ENCODE results near the gene MED16.
"Not testable (repeated sequence)": the region's sequence is repeated elsewhere in the genome, so short reads cannot be mapped to it uniquely, and the experiment has no call there.

MED16 gene

GRCh38 chr19:858868-859843, 33.8 kb downstream of the MED16 start, which contains the start of gene CFD:
Gene CFD (plus strand): TSS chr19:859664. CDS start chr19:859690, 26 bp downstream.
- FAIRE-seq = no peak

GRCh38 chr19:858284-858683, 34.7 kb downstream of the MED16 start:
- FAIRE-seq = no peak
- DNase-seq (ENCODE audit: insufficient read length, low spot score) = no peak

More at GRCh38 chr19:858868-859843, 33.8 kb downstream of the MED16 start, which contains the start of gene CFD:
- no peak for DNase-seq (ENCODE audit: insufficient read length, low spot score)

- no peak for FAIRE-seq
- no peak for DNase-seq (ENCODE audit: insufficient read length, low spot score)
Measured at GRCh38 chr19:855566-856120, 37.3 kb downstream of the MED16 start.

- no peak for FAIRE-seq
- DNase-seq (ENCODE audit: insufficient read length, low spot score) = no peak
Measured at GRCh38 chr19:855142-855541, 37.8 kb downstream of the MED16 start.

- DNase-seq (ENCODE audit: insufficient read length, low spot score) (no peak), FAIRE-seq (no peak)
Measured at GRCh38 chr19:854549-854948, 38.4 kb downstream of the MED16 start.

GRCh38 chr19:853614-854220, 39.3 kb downstream of the MED16 start:
- not testable (repeated sequence) for FAIRE-seq

GRCh38 chr19:853014-853585, 39.9 kb downstream of the MED16 start:
- no peak for FAIRE-seq

More at GRCh38 chr19:853614-854220, 39.3 kb downstream of the MED16 start:
- DNase-seq (ENCODE audit: insufficient read length, low spot score) = not testable (repeated sequence)

GRCh38 chr19:852136-853013, 40.6 kb downstream of the MED16 start, which contains the start of gene ELANE:
Gene ELANE (plus strand): TSS chr19:852303. CDS start chr19:852329, 26 bp downstream.
- DNase-seq (ENCODE audit: insufficient read length, low spot score) = no peak
- no peak for FAIRE-seq

More at GRCh38 chr19:853014-853585, 39.9 kb downstream of the MED16 start:
- DNase-seq (ENCODE audit: insufficient read length, low spot score) = no peak

- no peak for DNase-seq (ENCODE audit: insufficient read length, low spot score)
- no peak for FAIRE-seq
Measured at GRCh38 chr19:850979-851335, 42.0 kb downstream of the MED16 start.

- FAIRE-seq = no peak
Measured at GRCh38 chr19:850221-850978, 42.6 kb downstream of the MED16 start.

GRCh38 chr19:849195-849594, 43.8 kb downstream of the MED16 start:
- DNase-seq (ENCODE audit: insufficient read length, low spot score); FAIRE-seq: not testable (repeated sequence)

More at GRCh38 chr19:850221-850978, 42.6 kb downstream of the MED16 start:
- no peak for DNase-seq (ENCODE audit: insufficient read length, low spot score)

GRCh38 chr19:848386-848921, 44.5 kb downstream of the MED16 start:
- FAIRE-seq = no peak

GRCh38 chr19:845707-846521, 47.1 kb downstream of the MED16 start:
- DNase-seq (ENCODE audit: insufficient read length, low spot score) (no peak), FAIRE-seq (no peak)

More at GRCh38 chr19:848386-848921, 44.5 kb downstream of the MED16 start:
- no peak for DNase-seq (ENCODE audit: insufficient read length, low spot score)

- no peak for DNase-seq (ENCODE audit: insufficient read length, low spot score)
- no peak for FAIRE-seq
Measured at GRCh38 chr19:844546-844971, 48.4 kb downstream of the MED16 start.

GRCh38 chr19:843836-844545, 49.0 kb downstream of the MED16 start:
- no peak for DNase-seq (ENCODE audit: insufficient read length, low spot score)
- FAIRE-seq = no peak

- FAIRE-seq (no peak), DNase-seq (ENCODE audit: insufficient read length, low spot score) (no peak)
Measured at GRCh38 chr19:843180-843835, 49.7 kb downstream of the MED16 start.

- DNase-seq (ENCODE audit: insufficient read length, low spot score); FAIRE-seq: not testable (repeated sequence)
Measured at GRCh38 chr19:842802-843179, 50.2 kb downstream of the MED16 start.
